HEK293 (cell line): ENCODE data around the gene FGFBP3.
A peak's percentile ranks its signal among the peaks of the same experiment; 100 is the strongest.

Experiments used
- CTCF ChIA-PET: fragments of 350-600 bp; formaldehyde crosslinking; extraction: SDS; loops from one replicate; lab custom pipeline; 2021; ENCODE audit warnings: antibody characterized with exemption; lab: Yijun Ruan, JAX
- POLR2A ChIA-PET: fragments of 300-600 bp; formaldehyde crosslinking; extraction: SDS; loops from one replicate; lab custom pipeline; 2020; ENCODE audit warnings: antibody characterized with exemption, inconsistent platforms; lab: Yijun Ruan, JAX
- H3K27ac ChIP-seq: fragments of 200-500 bp; sonication (Bioruptor generic); 2 replicates; pipeline ENCODE4 v1.5.1; 2014; ENCODE audit warnings: low read depth, low read length, control low read depth, inconsistent platforms; ENCODE audit errors: extremely low read depth
- H3K36me3 ChIP-seq, 2 experiments: fragments of 200-500 bp in 1 of 2; sonication (Bioruptor generic) in 1 of 2; 1 replicate in 1 of 2; 2 replicates in 1 of 2; pipeline ENCODE4 v1.5.1; 2014 to 2017; ENCODE audit warnings: inconsistent platforms in 2 of 2, low read length in 2 of 2; ENCODE audit not compliant: control insufficient read depth in 2 of 2, insufficient read depth in 1 of 2
- H3K4me1 ChIP-seq: fragments of 200-500 bp; sonication (Bioruptor generic); 2 replicates; pipeline ENCODE4 v1.5.1; 2014; ENCODE audit warnings: mild to moderate bottlenecking, low read length, inconsistent platforms; ENCODE audit not compliant: control insufficient read depth, insufficient read depth
- H3K4me3 ChIP-seq: 2 replicates; pipeline ENCODE4 v1.5.1; 2011; ENCODE audit warnings: low read depth, mild to moderate bottlenecking, control low read depth, low read length, moderate library complexity
- H3K9me3 ChIP-seq: fragments of 200-500 bp; sonication (Bioruptor generic); 2 replicates; pipeline ENCODE4 v1.5.1; 2014; ENCODE audit warnings: low read depth, low read length, inconsistent platforms; ENCODE audit not compliant: control insufficient read depth, insufficient read depth
- BCL11A ChIP-seq: fragments of 450-650 bp; formaldehyde crosslinking; IDR thresholded peaks from 2 replicates; pipeline ENCODE4 v1.5.1; 2016; ENCODE audit warnings: low read depth, missing biosample characterization, missing genetic modification characterization
- BCL6B ChIP-seq: fragments of 450-650 bp; formaldehyde crosslinking; IDR thresholded peaks from 2 replicates; pipeline ENCODE4 v1.5.1; 2017; ENCODE audit warnings: missing biosample characterization, missing genetic modification characterization
- GFI1B ChIP-seq: fragments of 450-650 bp; formaldehyde crosslinking; IDR thresholded peaks from 2 replicates; pipeline ENCODE4 v1.5.1; 2016; ENCODE audit warnings: missing biosample characterization, missing genetic modification characterization
- KLF1 ChIP-seq: fragments of 450-650 bp; formaldehyde crosslinking; IDR thresholded peaks from 2 replicates; pipeline ENCODE4 v1.5.1; 2016; ENCODE audit warnings: missing biosample characterization, missing genetic modification characterization
- KLF8 ChIP-seq: fragments of 450-650 bp; formaldehyde crosslinking; IDR thresholded peaks from 2 replicates; pipeline ENCODE4 v1.5.1; 2016; ENCODE audit warnings: missing biosample characterization, missing genetic modification characterization
- MEIS1 ChIP-seq: sonication (generic); formaldehyde crosslinking; IDR thresholded peaks from 2 replicates; pipeline ENCODE4 v1.8.1; 2022; ENCODE audit warnings: missing genetic modification reagents, mild to moderate bottlenecking, borderline replicate concordance
- OSR2 ChIP-seq: fragments of 450-650 bp; formaldehyde crosslinking; IDR thresholded peaks from 2 replicates; pipeline ENCODE4 v1.5.1; 2016; ENCODE audit warnings: missing biosample characterization, missing genetic modification characterization
- PRDM1 ChIP-seq: fragments of 450-650 bp; formaldehyde crosslinking; IDR thresholded peaks from 2 replicates; pipeline ENCODE4; 2016; ENCODE audit warnings: missing biosample characterization, missing genetic modification characterization
- PRDM10 ChIP-seq: fragments of 450-650 bp; formaldehyde crosslinking; IDR thresholded peaks from 2 replicates; pipeline ENCODE4 v1.5.1; 2016; ENCODE audit warnings: missing biosample characterization, missing genetic modification characterization
- SETDB1 ChIP-seq: IDR thresholded peaks from one replicate; pipeline ENCODE4 v1.6.1; 2017; ENCODE audit warnings: mild to moderate bottlenecking, low read length, moderate library complexity, mixed read lengths; ENCODE audit not compliant: insufficient read length
- TRIM28 ChIP-seq: IDR thresholded peaks from 2 replicates; pipeline ENCODE4 v1.6.1; 2011; ENCODE audit warnings: low read length, control low read depth, borderline replicate concordance
- ZFP69B ChIP-seq: fragments of 450-650 bp; formaldehyde crosslinking; IDR thresholded peaks from 2 replicates; pipeline ENCODE4 v1.5.1; 2016; ENCODE audit warnings: missing biosample characterization, missing genetic modification characterization
- ZNF121 ChIP-seq: fragments of 450-650 bp; formaldehyde crosslinking; IDR thresholded peaks from 2 replicates; pipeline ENCODE4 v1.5.1; 2016; ENCODE audit warnings: missing biosample characterization, missing genetic modification characterization
- ZNF184 ChIP-seq: fragments of 450-650 bp; IDR thresholded peaks from 2 replicates; pipeline ENCODE4 v1.5.1; 2018; ENCODE audit warnings: missing biosample characterization, mild to moderate bottlenecking, missing genetic modification characterization
- ZNF19 ChIP-seq: fragments of 450-650 bp; formaldehyde crosslinking; IDR thresholded peaks from 2 replicates; pipeline ENCODE4; 2016; ENCODE audit warnings: missing biosample characterization, missing genetic modification characterization, low read depth
- ZNF211 ChIP-seq: fragments of 450-650 bp; formaldehyde crosslinking; IDR thresholded peaks from 2 replicates; pipeline ENCODE4 v1.5.1; 2016; ENCODE audit warnings: low read depth, missing biosample characterization, missing genetic modification characterization
- ZNF280C ChIP-seq: fragments of 450-650 bp; formaldehyde crosslinking; IDR thresholded peaks from 2 replicates; pipeline ENCODE4 v1.5.1; 2016; ENCODE audit warnings: missing biosample characterization, missing genetic modification characterization
- ZNF302 ChIP-seq: fragments of 450-650 bp; formaldehyde crosslinking; IDR thresholded peaks from 2 replicates; pipeline ENCODE4 v1.5.1; 2016; ENCODE audit warnings: missing biosample characterization, missing genetic modification characterization, low read depth
- ZNF324 ChIP-seq: fragments of 450-650 bp; formaldehyde crosslinking; IDR thresholded peaks from 2 replicates; pipeline ENCODE4 v1.5.1; 2016; ENCODE audit warnings: missing biosample characterization, missing genetic modification characterization
- ZNF341 ChIP-seq: fragments of 450-650 bp; formaldehyde crosslinking; IDR thresholded peaks from 2 replicates; pipeline ENCODE4; 2016; ENCODE audit warnings: low read depth, missing biosample characterization, missing genetic modification characterization
- ZNF404 ChIP-seq: fragments of 450-650 bp; formaldehyde crosslinking; IDR thresholded peaks from 2 replicates; pipeline ENCODE4 v1.5.1; 2017; ENCODE audit warnings: missing biosample characterization, missing genetic modification characterization
- ZNF48 ChIP-seq: fragments of 450-650 bp; formaldehyde crosslinking; IDR thresholded peaks from 2 replicates; pipeline ENCODE4 v1.5.1; 2016; ENCODE audit warnings: missing biosample characterization, missing genetic modification characterization
- ZNF510 ChIP-seq: fragments of 450-650 bp; formaldehyde crosslinking; IDR thresholded peaks from 2 replicates; pipeline ENCODE4 v1.5.1; 2018; ENCODE audit warnings: mild to moderate bottlenecking, missing genetic modification characterization, missing biosample characterization; ENCODE audit not compliant: insufficient replicate concordance
- ZNF530 ChIP-seq: fragments of 450-650 bp; formaldehyde crosslinking; IDR thresholded peaks from 2 replicates; pipeline ENCODE4 v1.5.1; 2016; ENCODE audit warnings: low read depth, missing biosample characterization, missing genetic modification characterization
- ZNF555 ChIP-seq: fragments of 450-650 bp; formaldehyde crosslinking; conservative IDR thresholded peaks from 2 replicates; pipeline ENCODE4 v1.5.1; 2017; ENCODE audit warnings: missing biosample characterization, mild to moderate bottlenecking, missing genetic modification characterization, inconsistent platforms
- ZNF558 ChIP-seq: fragments of 450-650 bp; formaldehyde crosslinking; IDR thresholded peaks from 2 replicates; pipeline ENCODE4 v1.5.1; 2016; ENCODE audit warnings: missing biosample characterization, missing genetic modification characterization
- ZNF560 ChIP-seq: fragments of 450-650 bp; formaldehyde crosslinking; IDR thresholded peaks from 2 replicates; pipeline ENCODE4 v1.5.1; 2017; ENCODE audit warnings: missing biosample characterization, missing genetic modification characterization, borderline replicate concordance
- ZNF571 ChIP-seq: fragments of 450-650 bp; formaldehyde crosslinking; IDR thresholded peaks from 2 replicates; pipeline ENCODE4 v1.5.0; 2017; ENCODE audit warnings: missing biosample characterization, missing genetic modification characterization
- ZNF660 ChIP-seq: fragments of 450-650 bp; IDR thresholded peaks from 2 replicates; pipeline ENCODE4 v1.5.1; 2018; ENCODE audit warnings: missing biosample characterization, mild to moderate bottlenecking, missing genetic modification characterization
- ZNF692 ChIP-seq: fragments of 450-650 bp; formaldehyde crosslinking; IDR thresholded peaks from 2 replicates; pipeline ENCODE4 v1.5.1; 2016; ENCODE audit warnings: missing biosample characterization, missing genetic modification characterization
- ZNF777 ChIP-seq: fragments of 450-650 bp; formaldehyde crosslinking; IDR thresholded peaks from 2 replicates; pipeline ENCODE4 v1.5.1; 2017; ENCODE audit warnings: missing biosample characterization, missing genetic modification characterization, borderline replicate concordance

The FGFBP3 gene

GRCh38 chr10:91909117-91909677, at the start of gene FGFBP3:
Gene FGFBP3 (minus strand): TSS chr10:91909486. CDS start chr10:91908969, 517 bp downstream.
- Histone ChIP-seq H3K4me1 (peaks cover 2% of the 10 kb centered on the region; the same call in 1 of the 2 replicates), H3K36me3 (peaks cover 0 to 3% of the 10 kb centered on the region in 2 experiments; a peak in 1 of 3 replicates), H3K9me3 (no peaks in the 10 kb centered on the region), H3K4me3 (peak within 1 kb of the TSS; percentile 56), H3K27ac (peak within 1 kb of the TSS; percentile 79; the same call in 1 of the 2 replicates)
- CTCF ChIA-PET, result interaction anchor here (0.6 to 1.7 kb wide), 8 partner anchors 26 to 280 kb away, joined by 3 to 6 read pairs (median 4); no protein-coding TSS in a partner anchor
- POLR2A ChIA-PET, result interaction anchor here (0.6 to 2.8 kb wide), 6 partner anchors 11 to 940 kb away, joined by 3 to 18 read pairs (median 7); partner anchors contain the start of gene BTAF1
- TF ChIP-seq ZNF558 (tag by site-specific recombination), result no peak
- TF ChIP-seq ZNF560, result no peak
- TF ChIP-seq KLF1 (tag by site-specific recombination), result 0 out of 2 replicates have a peak, but pooled peaks have one; percentile 8
- 0 out of 2 replicates have a peak, but pooled peaks have one; percentile 2 for TF ChIP-seq BCL11A (tag by site-specific recombination)
- no peak for TF ChIP-seq ZNF302 (tag by site-specific recombination)
- TF ChIP-seq ZNF211 (tag by site-specific recombination), result no peak
- no peak for TF ChIP-seq ZNF510 (tag by site-specific recombination)
- TF ChIP-seq ZNF280C (tag by site-specific recombination), result no peak
- no peak for TF ChIP-seq TRIM28
- peak; percentile 39 for TF ChIP-seq SETDB1
- TF ChIP-seq ZNF660 (tag by site-specific recombination), result peak; percentile 40; the same call in 1 of the 2 replicates
- no peak for TF ChIP-seq ZNF19
- 0 out of 2 replicates have a peak, but pooled peaks have one; percentile 11 for TF ChIP-seq ZNF184 (tag by site-specific recombination)
- TF ChIP-seq ZNF121 (tag by site-specific recombination), result no peak
- no peak for TF ChIP-seq BCL6B
- TF ChIP-seq ZNF530 (tag by site-specific recombination), result no peak
- TF ChIP-seq ZNF324 (tag by site-specific recombination), result 0 out of 2 replicates have a peak, but pooled peaks have one; percentile 2
- no peak for TF ChIP-seq ZNF48 (tag by site-specific recombination)
- no peak for TF ChIP-seq ZNF571
- no peak for TF ChIP-seq MEIS1
- no peak for TF ChIP-seq ZNF404 (tag by site-specific recombination)
- TF ChIP-seq ZNF777 (tag by site-specific recombination), result no peak
- peak; percentile 64 for TF ChIP-seq PRDM10
- no peak for TF ChIP-seq ZFP69B (tag by site-specific recombination)
- no peak for TF ChIP-seq ZNF555 (tag by site-specific recombination)
- no peak for TF ChIP-seq OSR2 (tag by site-specific recombination)
- no peak for TF ChIP-seq KLF8 (tag by site-specific recombination)
- TF ChIP-seq PRDM1 (tag by site-specific recombination), result peak; percentile 32; the same call in 1 of the 2 replicates
- TF ChIP-seq ZNF692, result no peak
- no peak for TF ChIP-seq GFI1B (tag by site-specific recombination)
- peak; percentile 56; the same call in 1 of the 2 replicates for TF ChIP-seq ZNF341
